ENCODE measurements around the gene SPDEF.

Gene SPDEF

DNA sequence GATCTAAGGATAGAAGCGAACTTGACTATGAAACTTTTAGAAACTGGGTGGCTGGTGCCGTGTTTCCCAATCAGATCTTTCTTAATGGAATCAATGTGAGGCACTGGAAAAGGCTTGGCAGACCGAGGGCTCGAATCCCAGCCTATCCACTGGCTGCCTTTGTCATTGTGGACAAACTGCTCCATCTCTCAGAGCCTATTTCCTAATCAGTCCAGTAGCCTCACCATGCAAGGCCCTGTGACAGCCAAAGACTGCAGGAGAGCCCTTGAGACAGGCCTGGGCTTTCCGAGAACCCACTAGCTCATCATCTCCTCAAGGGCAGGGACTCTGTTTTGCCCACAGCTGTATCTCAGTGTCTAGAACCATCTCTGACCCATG lies 43.4 kb downstream of the SPDEF start:
- DNase-seq, result no peak

- DNase-seq, result peak; percentile 21
Measured at GRCh38 chr6:34511915-34512737, 44.0 kb downstream of the SPDEF start.

DNA sequence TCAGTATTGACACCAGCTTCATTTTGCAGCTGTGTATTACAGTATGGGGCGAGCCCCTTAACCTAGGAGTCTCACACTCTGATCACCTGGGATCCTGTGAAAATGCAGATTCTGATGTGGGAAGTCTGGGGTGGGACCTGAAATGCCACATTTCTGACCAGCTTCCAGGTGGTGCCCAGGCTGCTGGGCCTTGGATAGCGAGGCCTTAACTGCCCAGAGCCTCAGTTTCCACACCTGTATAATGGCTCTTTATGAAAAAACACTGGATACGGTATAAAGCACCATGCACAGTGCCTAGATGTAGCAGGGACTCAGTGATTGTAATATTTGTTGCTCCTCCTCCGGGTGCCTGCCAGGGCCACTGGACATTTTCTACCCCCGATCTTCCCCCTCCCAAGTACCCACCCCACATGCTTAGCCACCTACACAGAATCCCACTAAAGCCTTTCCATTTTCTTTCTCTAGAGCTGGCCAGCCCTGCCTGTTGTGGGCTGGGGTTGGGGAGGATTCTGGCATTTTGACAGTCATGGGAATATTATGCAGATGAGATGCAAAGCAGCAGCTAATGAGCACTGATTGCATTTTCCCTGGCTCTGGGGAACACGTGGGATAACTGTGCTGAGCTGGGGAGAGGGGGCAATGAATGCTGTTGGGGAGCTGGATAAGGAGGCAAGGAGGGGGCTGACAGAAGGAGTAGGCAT lies 44.8 kb downstream of the SPDEF start:
- peak; percentile 3 for DNase-seq

DNA sequence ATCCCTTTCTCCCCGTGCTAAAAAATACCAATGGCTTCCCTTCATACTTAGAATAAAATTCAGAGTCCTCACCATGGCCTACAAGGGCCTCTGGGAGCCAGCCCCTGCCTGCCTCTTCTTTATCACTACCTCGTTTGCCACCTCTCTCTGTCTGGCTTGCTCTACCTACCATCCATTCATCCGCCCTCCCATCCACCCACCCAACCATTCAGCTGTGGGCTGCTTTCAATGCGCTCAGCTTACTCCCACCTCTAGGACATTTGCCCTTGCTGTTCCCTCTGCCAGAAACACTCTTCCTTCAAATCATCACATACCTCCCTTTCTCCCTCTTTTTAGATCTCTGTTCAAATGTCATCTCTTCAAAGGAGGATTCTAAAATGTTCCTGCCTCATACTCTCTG lies 45.8 kb downstream of the SPDEF start:
- no peak for DNase-seq

DNA sequence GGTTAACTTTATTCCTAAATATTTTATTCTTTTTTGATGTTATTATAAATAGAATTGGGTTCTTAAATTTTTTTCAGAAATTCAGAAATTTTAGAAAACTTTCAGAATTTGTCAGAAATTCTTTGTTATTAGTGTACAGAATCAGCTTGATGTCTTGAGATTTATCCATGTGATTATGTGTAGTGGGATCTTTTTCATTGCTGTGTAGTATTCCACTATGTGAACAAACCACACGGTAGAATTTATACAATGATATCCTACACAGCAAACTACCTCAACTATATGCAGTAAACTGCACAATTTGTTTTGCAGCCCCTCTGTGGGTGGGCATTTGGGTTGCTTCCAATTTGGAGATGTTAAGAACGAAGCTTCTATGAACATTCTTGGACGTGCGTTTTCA lies 46.3 kb downstream of the SPDEF start:
- no peak for DNase-seq

DNA sequence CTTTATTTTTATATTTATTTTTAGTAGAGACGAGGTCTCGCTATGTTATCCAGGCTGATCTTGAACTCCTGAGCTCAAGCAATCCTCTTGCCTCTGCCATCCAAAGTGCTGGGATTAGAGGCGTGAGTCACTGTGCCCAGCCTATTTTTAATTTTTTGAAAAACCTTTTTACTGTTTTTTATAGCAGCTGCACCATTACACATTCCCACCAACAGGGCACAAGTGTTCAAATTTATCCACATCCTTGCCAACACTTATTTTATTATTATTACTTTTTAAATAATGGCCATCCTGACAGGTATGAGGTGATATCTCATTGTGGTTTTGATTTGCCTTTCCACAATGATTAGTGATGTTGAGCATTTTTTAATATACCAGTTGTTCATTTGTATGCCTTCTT lies 47.7 kb downstream of the SPDEF start:
- DNase-seq, result no peak

DNA sequence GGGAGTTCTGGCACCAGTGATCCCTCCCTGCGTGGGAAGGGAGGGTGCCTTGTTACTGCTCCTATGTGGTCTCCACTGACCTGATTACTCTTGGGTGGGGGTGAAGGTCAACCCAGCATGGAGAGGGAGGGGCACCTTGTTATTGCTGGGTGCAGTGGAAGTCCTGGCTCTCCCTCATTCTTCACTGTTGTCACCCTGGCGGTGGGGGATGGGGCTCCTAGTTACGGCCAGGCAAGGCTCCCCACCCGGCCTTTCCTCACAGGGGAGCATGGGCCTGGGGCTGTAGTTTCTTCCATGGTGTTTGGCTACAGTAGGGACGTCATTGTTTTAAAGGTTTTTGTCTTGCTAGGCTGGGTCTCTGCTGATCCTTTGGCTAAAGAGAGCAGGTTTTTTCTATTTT lies 49.4 kb downstream of the SPDEF start:
- peak; percentile 13 for DNase-seq

- no peak for DNase-seq
Measured at GRCh38 chr6:34497411-34497810, 58.7 kb downstream of the SPDEF start.

GRCh38 chr6:34496103-34496685 lies 59.9 kb downstream of the SPDEF start:
- no peak for DNase-seq

DNA sequence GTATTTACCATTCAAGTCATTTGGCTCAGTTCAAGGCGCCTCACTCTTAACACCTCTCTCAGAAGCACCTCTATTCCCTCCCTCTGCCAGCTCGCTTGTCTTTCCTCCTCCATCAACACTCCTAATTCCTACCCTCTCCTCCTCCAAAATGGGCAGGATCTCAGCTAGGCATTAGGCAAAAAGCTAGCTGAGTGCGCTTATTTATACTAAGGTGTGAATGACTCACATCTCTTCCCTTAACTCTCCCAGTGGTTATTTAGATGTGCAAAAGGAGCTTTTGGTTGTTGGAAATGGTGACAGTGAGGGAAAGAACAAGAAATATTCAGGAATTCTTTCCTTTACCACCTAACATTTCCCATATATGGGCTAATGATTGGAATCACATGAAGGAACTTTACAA lies 61.2 kb downstream of the SPDEF start:
- DNase-seq, result no peak

- no peak for DNase-seq
Measured at GRCh38 chr6:34493344-34493743, 62.8 kb downstream of the SPDEF start.

DNA sequence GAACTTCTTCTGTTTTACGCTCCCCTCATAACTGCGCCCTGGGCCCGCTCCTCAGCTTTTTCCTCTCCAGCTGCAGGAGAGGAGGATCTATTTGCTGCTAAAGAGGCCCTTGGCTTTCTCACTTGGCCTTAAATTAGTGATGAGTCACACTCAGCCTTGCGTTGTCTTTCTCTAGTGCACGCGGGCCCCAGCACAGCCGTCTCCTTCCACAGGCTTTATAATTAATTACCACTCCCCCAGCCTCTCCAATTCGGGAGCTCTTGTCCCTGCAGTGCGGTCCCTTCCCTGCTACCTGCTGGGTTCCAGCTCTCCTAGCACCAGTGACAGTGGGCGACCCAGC lies 65.1 kb downstream of the SPDEF start:
- DNase-seq, result no peak

GRCh38 chr6:34490390-34491090 lies 65.6 kb downstream of the SPDEF start:
- no peak for DNase-seq

- DNase-seq, result no peak
Measured at GRCh38 chr6:34489207-34489805, 66.8 kb downstream of the SPDEF start.
